ENCODE data around the gene DCC.
A peak's percentile ranks its signal among the peaks of the same experiment; 100 is the strongest.

The DCC gene

DNA sequence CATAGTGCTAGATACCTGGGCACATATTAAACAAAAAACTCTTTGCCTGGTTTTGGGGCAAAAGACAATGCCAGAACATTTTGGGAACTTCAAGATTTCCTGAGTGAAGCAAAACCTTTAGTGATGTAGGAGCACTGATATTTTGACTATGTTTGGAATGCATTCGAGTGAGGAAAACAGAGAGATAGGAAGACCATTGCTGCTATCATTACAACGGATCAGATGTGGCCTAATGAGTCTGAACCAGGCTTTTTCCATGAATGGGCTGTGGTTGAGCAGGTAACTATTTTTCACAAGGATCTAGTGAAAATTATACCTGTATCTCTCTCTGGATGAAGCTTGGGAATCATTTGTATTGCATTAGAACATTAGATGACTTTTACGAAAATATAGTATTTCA lies 562.2 kb downstream of the DCC start:
- in situ Hi-C loops (cut with HindIII; ENCODE audit: low pct_ligation_motif_present, low pct_unique_long_range_greater_than_20kb, low sequenced_read_pairs), result no loop called here
- DNase-seq, result no peak

DNA sequence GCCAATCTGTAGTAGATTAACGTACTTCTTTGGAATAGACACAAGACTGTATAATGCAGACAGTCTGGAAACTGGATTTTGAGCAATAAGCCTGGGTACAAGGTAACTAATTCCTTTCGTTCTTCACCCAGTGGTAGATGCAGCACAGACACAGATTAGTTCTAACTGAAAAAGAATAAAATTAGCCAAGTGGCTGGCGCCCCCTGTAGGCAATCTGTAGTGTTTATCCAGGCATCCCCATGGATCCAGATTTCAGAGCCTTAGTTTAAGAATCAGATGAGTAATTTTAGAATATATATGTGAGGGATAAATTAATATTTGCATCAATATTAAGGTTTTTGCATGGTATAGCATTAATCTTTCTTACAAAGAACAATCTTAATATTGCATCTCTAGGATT lies 563.9 kb downstream of the DCC start:
- peak; percentile 48 for DNase-seq

DNA sequence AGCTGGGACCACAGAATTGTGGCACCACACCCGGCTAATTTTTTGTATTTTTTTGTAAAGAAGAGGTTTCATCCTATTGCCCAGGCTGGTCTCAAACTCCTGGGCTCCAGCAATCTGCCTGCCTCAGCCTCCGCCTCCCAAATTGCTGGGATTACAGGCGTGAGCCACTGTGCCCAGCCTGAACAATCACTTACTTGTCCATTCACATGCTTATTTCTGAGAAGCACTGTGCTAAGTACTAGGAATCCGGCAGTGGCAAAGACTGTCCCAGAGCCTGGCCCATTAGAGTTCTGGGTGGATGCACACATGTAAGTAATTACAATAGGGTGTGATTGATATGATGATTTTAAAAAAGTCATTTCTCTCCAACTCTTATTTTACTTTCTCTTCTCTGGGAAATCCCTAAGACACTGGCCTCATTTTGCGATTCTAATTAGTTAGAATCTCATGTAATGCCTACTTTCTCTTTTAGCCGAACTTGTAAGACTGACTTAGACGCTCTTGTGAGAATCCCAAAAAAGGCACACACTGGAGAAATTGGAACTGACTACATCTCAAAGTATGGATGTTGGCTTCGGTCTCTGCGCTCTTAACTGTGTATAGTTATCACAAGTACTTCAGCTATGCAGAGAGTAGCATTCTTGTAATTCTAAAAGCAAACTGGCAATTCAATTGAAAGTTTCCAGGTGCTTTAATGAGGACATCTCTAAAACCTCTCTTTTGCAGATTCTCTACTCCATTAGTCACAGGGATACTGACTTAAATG lies 567.7 kb downstream of the DCC start:
- DNase-seq, result no peak
- in situ Hi-C loops (cut with HindIII; ENCODE audit: low pct_ligation_motif_present, low pct_unique_long_range_greater_than_20kb, low sequenced_read_pairs), result no loop called here

More for the DNA sequence above, 563.9 kb downstream of the DCC start:
- in situ Hi-C loops (cut with HindIII; ENCODE audit: low pct_ligation_motif_present, low pct_unique_long_range_greater_than_20kb, low sequenced_read_pairs), result no loop called here

DNA sequence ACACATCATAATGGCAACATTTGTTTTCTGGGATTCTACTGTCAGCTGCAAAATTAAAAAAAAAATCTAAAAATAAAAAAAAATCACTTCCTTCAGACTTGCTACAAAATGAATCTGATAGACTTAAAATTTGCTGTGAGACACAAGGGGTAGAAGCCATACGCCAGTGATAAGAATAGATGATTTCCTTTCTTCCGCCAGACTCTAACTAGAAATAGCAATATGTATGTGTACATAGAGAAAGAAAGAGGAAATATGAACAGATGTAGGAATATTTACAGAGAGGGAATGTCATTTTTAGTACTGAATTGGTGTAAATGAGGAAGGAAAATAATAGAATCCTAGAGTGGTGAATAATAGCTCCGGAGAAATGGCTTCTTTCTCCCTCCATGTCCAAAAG lies 574.2 kb downstream of the DCC start:
- no peak for DNase-seq
- in situ Hi-C loops (cut with HindIII; ENCODE audit: low pct_ligation_motif_present, low pct_unique_long_range_greater_than_20kb, low sequenced_read_pairs), result no loop called here

DNA sequence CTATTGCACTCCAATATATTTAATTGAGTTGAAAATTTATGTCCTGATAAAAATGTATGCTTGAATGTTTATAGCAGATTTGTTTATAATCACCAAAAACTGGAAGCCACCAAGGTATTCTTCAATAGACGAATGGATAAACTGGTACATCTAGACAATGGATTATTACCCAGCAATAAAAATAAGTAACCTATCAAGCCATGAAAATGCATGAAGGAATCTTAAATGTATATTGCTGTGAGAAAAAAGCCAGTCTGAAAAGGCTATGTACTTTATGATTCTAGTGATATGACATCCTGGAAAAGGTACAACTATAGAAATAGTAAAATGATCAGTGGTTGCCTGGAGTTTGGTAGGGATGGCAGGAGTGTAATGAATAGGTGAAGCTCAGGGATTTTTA lies 580.7 kb downstream of the DCC start:
- no peak for DNase-seq
- in situ Hi-C loops (cut with HindIII; ENCODE audit: low pct_ligation_motif_present, low pct_unique_long_range_greater_than_20kb, low sequenced_read_pairs), result no loop called here

DNA sequence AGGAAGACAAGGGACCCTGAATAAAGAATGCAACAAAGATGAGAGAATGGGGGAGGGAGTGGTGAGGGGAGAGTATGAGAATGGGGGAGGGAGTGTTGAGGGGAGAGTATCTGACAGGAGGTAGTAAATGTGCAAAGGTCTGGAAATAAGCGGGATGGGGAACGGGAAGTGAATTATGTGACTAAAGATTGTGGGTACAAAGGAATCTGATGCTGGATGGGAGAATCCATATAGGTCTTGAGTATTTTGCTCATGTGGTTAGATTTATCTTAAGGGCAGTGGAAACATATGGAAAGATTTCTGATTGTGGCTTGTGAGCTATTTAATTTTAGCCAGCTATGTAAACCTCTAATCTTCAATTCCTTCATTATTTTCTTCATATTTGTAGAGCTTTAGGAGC lies 593.4 kb downstream of the DCC start:
- no peak for DNase-seq
- in situ Hi-C loops (cut with HindIII; ENCODE audit: low pct_ligation_motif_present, low pct_unique_long_range_greater_than_20kb, low sequenced_read_pairs), result no loop called here

DNA sequence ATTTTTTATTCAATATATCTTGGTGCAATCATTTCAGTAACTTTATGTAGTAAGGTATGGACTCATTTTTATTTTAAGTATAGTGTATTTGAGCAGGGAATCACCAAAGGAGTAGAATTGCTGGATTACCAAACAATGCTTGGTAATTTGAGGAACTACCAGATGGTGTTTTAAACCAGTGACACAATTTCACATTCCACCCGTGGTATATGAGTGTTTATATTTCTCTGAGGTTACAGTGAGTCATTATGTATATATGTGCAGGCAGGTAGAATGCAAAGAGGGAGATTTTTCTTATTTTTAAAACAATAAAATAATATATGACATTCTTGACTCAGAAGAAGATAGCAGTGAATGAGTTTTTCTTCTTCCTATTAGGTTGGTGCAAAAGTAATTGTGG lies 596.9 kb downstream of the DCC start:
- in situ Hi-C loops (cut with HindIII; ENCODE audit: low pct_ligation_motif_present, low pct_unique_long_range_greater_than_20kb, low sequenced_read_pairs), result no loop called here
- DNase-seq, result no peak

DNA sequence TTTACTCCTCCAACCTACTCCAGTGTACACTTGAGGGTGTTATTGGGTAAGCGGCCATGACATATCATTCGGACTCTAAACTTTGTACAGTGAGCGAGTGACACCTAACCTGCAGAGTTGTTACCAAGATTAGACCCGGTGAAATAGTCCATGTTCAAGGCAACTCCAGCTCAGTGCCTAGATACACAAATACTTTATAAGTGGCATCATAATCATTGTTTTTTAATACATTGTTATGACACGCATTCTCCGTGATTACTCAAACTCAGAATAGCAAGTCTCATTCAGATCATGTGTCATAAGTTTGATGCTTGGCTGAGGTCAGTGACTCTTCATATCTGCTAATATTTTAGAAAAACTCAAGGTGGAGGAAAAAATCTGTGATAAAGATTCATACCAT lies 597.8 kb downstream of the DCC start:
- in situ Hi-C loops (cut with HindIII; ENCODE audit: low pct_ligation_motif_present, low pct_unique_long_range_greater_than_20kb, low sequenced_read_pairs), result no loop called here

DNA sequence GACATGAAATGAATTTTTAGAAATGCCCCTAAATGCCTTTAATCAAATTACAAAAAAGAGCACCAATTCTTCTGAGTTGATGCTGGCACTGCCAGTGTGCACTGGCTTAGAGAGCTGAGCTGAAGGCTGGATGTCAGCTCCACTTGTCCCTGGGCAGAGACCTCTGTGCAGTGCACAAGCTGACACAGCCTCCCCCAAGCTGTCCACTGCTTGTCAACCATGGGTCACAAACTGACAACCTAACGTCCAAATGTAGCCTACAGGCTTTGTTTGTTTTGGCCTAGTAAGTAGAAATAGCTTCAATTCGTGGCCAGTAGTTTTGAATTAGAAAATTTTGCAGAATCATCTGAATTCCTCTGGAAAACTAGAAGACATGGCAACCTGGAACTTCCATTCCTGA lies 605.6 kb downstream of the DCC start:
- in situ Hi-C loops (cut with HindIII; ENCODE audit: low pct_ligation_motif_present, low pct_unique_long_range_greater_than_20kb, low sequenced_read_pairs), result no loop called here
- DNase-seq, result no peak

More for the DNA sequence above, 597.8 kb downstream of the DCC start:
- DNase-seq, result no peak

DNA sequence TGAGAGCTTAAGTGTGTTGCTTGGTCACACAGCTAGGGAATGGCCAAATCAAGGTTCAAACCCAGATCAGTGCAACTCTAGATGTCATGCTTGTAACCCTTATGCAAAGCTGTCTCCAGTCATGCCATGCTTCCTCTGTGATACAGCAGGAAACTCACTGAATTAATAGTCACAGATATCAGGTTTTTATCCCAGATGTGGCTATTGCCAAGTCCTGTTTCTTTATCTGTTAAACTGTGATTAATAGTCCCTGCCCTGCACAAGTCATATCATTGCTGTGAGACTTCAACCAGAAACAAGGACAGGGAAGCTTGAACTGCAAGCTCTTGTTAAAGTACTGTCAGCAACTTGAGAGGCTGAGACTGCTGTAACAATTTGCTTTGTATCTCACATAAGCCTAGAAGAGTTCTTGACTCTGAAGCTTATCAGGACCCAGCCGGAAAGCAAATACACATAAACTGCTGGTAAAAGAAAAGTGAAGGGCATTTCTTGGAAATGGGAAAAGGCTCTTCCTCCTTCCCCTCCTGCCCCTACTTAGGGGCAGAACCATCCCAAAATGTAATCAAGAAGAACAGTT lies 609.0 kb downstream of the DCC start:
- DNase-seq, result no peak
- in situ Hi-C loops (cut with HindIII; ENCODE audit: low pct_ligation_motif_present, low pct_unique_long_range_greater_than_20kb, low sequenced_read_pairs), result no loop called here

DNA sequence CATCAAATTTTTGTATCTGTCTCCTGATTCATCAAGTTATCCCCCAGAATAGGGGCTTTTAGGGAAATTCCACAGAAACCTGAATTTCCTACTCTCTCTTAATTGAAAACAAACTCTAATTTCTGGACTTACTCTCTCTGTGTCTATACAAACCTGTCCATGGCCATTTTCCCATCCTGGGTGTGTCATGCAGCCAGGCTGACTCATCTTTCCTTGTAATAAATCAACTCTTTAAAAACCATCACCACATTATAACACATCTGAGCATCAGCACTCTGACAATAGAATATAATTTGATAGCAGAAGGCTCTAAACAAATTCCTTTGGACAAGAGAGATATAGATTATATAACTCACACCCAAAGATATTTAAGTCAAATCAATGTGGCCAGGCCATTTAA lies 610.2 kb downstream of the DCC start:
- DNase-seq, result no peak
- in situ Hi-C loops (cut with HindIII; ENCODE audit: low pct_ligation_motif_present, low pct_unique_long_range_greater_than_20kb, low sequenced_read_pairs), result no loop called here

DNA sequence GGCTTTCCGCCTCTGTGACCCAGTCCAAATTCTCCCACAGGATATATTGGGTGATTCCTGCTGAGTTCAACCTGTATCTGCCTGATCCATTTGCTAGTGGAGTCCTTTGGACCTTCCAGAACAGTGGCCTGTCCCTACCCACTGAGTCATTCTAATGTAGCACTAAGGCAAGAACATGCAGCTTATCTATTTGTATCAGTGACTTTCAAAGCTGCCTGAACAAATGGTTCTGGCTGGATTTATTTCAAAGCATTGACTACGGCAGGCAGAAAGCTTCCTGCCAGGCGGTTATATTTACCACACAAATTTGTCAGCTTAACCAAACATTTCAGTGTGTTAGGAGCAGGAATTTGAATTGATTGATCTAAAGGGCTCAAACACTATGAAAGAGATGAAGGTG lies 613.4 kb downstream of the DCC start:
- no peak for DNase-seq
- in situ Hi-C loops (cut with HindIII; ENCODE audit: low pct_ligation_motif_present, low pct_unique_long_range_greater_than_20kb, low sequenced_read_pairs), result no loop called here

DNA sequence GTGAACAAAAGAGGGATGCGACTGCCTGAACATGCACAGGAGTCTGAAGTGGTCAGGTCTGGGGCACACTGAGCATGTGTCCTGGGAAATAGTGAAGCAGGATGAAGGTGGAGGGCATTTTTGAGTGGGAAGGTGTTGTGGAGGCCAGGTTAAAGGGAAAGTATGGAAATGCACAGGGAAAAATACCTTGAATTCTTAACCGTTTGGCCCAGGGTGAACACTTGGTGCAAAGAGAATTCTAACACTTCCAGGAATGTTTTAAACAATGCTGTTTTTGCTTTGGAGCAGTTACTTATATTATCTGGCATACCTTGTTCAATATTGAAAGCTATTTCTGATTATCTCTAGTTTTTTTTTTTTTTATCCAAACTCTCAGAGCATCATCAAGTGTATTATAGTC lies 623.5 kb downstream of the DCC start:
- in situ Hi-C loops (cut with HindIII; ENCODE audit: low pct_ligation_motif_present, low pct_unique_long_range_greater_than_20kb, low sequenced_read_pairs), result no loop called here
- no peak for DNase-seq

DNA sequence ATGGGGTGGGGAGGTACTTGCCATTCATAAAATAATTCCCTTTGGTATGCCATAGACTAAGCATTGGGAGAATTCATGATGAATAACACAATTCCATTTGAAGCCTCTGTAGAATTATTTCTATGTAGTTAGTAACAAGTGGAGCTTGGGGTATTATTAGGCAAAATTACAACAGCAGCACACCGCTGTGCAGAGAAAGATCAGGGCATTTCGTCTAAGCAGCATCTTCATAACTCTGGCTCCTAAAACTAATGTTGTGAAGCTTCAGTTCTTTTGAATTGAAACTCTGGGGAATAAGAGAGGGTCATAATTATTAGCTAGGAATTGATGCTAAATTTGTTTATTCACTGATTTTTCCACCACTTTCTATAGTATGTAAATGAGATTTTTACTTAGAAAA lies 630.7 kb downstream of the DCC start:
- in situ Hi-C loops (cut with HindIII; ENCODE audit: low pct_ligation_motif_present, low pct_unique_long_range_greater_than_20kb, low sequenced_read_pairs), result no loop called here
- no peak for DNase-seq

DNA sequence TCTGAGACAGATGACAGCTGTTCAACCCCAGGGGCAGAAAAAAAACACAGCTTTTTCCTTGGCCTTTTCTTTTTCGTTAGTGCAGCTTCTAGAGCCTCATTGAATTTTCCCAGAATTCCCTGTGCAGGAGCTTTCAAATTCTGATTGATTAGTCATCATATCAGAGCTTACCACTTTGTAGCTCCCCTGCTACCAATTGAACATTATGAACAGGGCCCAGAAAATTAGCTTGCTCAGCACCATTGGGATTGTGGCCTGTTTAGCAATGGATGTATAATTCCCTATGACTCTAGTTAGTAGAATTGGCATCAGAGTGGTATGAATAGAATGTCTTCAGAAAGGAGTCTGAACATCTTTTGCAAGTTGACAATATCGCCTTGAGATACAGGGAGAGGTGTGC lies 631.1 kb downstream of the DCC start:
- in situ Hi-C loops (cut with HindIII; ENCODE audit: low pct_ligation_motif_present, low pct_unique_long_range_greater_than_20kb, low sequenced_read_pairs), result no loop called here
- DNase-seq, result no peak

DNA sequence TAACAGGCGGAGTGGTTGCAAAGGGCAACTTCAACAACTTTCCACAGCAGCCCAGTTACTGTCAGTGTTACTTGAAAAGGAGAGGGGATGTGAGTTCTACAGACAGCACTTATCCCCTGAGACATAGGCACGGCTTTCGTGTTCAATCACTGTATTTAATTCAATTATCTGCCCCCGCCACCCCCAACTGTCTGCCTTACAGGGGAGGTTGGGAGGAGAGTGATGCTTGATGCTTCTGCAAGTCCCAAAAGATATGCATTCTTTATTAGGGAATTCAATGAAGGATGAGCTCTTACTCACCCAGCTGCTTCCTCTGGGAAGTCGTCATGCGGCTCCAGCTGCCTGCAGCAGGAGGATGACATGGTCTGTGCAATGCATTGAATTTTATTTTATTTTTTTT lies 639.9 kb downstream of the DCC start:
- in situ Hi-C loops (cut with HindIII; ENCODE audit: low pct_ligation_motif_present, low pct_unique_long_range_greater_than_20kb, low sequenced_read_pairs), result no loop called here

DNA sequence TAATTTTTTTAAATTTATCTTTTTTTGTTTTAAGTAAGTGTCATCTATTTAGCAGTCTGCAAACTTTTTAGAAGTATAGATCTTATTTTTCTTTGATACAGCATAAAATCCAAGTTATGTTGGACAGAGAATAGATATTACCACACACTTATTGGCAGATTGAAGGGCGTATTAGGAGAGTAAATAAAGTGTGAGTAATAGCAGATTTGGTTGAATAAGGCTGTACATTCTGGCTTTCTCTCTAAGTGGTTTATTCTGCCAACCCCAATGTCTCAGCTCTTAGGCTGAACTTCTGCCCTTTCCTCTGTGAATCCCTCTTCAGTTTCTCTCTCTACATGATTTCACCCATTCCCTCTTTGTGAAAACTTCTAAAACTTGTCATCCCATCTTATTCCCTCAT lies 651.2 kb downstream of the DCC start:
- in situ Hi-C loops (cut with HindIII; ENCODE audit: low pct_ligation_motif_present, low pct_unique_long_range_greater_than_20kb, low sequenced_read_pairs), result no loop called here
- no peak for DNase-seq

More for the DNA sequence above, 639.9 kb downstream of the DCC start:
- DNase-seq, result no peak

DNA sequence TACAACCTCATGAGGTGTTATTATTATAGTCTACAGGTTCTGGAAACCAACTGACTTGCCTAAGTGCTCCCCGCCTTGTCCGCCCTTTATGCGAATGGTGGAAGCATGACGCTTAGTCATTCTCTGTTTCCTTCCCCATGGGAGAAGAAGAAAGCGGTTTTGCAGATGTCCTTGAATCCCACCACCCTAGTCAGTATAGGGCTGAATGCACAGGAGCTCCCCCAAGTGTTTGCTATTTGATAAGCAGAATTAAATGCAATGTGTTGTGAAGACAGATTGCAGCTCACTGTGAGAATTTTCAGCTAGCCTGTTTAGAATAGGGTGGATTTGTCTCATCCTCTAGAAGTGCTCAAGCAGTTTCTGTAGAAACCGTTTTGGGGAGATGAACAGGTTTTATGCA lies 652.0 kb downstream of the DCC start:
- peak; percentile 5 for DNase-seq
- in situ Hi-C loops (cut with HindIII; ENCODE audit: low pct_ligation_motif_present, low pct_unique_long_range_greater_than_20kb, low sequenced_read_pairs), result no loop called here

DNA sequence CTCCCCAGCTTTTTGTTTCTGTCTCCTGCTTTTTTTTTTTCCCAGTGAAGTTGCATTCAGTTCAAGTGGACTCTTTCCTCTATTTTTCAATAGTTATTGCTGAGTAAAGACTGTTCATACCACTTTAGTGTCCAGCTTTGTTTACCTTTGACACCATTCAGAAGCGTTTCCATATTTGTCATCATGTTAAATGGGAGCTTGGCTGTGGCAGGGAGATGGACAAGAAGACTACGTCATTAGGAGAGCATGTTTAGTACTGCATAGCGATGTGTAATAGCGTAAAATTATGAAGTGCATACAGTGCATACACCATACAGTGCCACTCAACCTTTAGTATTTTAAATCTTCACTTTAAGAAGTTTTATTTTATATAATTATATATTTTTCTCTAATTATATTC lies 655.9 kb downstream of the DCC start:
- in situ Hi-C loops (cut with HindIII; ENCODE audit: low pct_ligation_motif_present, low pct_unique_long_range_greater_than_20kb, low sequenced_read_pairs), result no loop called here
- DNase-seq, result no peak

DNA sequence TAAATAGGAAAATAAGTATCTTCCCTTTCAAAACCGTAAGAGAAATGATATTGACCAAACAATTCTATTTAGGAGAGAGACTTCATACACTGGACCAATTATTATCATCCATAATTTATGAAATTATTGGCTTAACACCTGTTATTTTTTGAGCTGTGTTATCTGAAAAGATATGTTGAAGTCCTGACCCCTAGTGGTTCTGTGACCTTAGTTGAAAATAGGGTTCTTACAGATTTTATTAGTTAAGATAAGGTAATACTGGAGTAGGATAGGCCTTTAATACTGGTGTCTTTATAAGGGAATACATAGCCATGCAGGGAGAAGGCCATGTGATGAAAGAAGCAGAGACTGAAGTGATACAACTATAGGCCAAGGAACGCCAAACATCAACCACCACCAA lies 659.6 kb downstream of the DCC start:
- DNase-seq, result no peak
- in situ Hi-C loops (cut with HindIII; ENCODE audit: low pct_ligation_motif_present, low pct_unique_long_range_greater_than_20kb, low sequenced_read_pairs), result no loop called here

All from ACHN (cell line).